HG02973 (cell line): Measurements from ENCODE around the gene ELAC2.

Experiments used
- ATAC-seq: cut with Tn5 transposase; IDR thresholded peaks from one replicate; pipeline ENCODE4 v1.9.1; 2021; ENCODE audit warnings: moderate library complexity; ENCODE audit not compliant: unreplicated experiment

The ELAC2 gene

GRCh38 chr17:12958786-12959185 is 59.0 kb downstream of the ELAC2 start:
- ATAC-seq, result no peak

- no peak for ATAC-seq
Measured at GRCh38 chr17:12955521-12955920, 62.3 kb downstream of the ELAC2 start.

- no peak for ATAC-seq
Measured at GRCh38 chr17:12953156-12953555, 64.7 kb downstream of the ELAC2 start.

GRCh38 chr17:12952012-12952411 is 65.8 kb downstream of the ELAC2 start:
- no peak for ATAC-seq

- ATAC-seq, result no peak
Measured at GRCh38 chr17:12947047-12947446, 70.8 kb downstream of the ELAC2 start.
